Urinary bladder (tissue), 4 donors: ENCODE results near the gene PXDN. TPM values are rescaled to one million over a fixed set of nuclear protein-coding genes. Genes with fewer than 3 reads are reported as not detected.

Experiments
- DNase-seq: peaks from one replicate; pipeline ENCODE4 v3.0.0-alpha.2; 2015; ENCODE audit errors: extremely low spot score
- H3K27ac ChIP-seq: one replicate; pipeline ENCODE4 v1.5.1; 2013; ENCODE audit warnings: low read depth, mild to moderate bottlenecking, moderate library complexity
- H3K36me3 ChIP-seq: one replicate; pipeline ENCODE4 v1.6.1; 2013; ENCODE audit warnings: mild to moderate bottlenecking, moderate library complexity; ENCODE audit not compliant: insufficient read depth
- H3K4me1 ChIP-seq: one replicate; pipeline ENCODE4 v1.6.1; 2013; ENCODE audit warnings: mild to moderate bottlenecking, moderate library complexity; ENCODE audit not compliant: insufficient read depth
- H3K4me3 ChIP-seq: one replicate; pipeline ENCODE4 v1.5.1; 2013; ENCODE audit warnings: low read depth, low read length
- whole genome bisulfite sequencing: extraction: QIAGEN DNeasy Blood & Tissue Kit; methylation state at CpG from one replicate; pipeline ENCODE4 v1.1.7; 2013; 5-methylcytosine and 5-hydroxymethylcytosine counted together
- polyA plus RNA-seq: library from polyadenylated mRNA; stranded (reverse); fragments of 200-250 nt; gene quantifications from one replicate; pipeline ENCODE4 v1.2.3, GENCODE V29; 2013
- total RNA-seq: library from RNA; depleted of rRNA; stranded (reverse); fragments of >200 nt; gene quantifications from one replicate; pipeline ENCODE4 v1.2.3, GENCODE V29; 2014
- donor health status: healthy with polysubstance abuse.
- donor health status: healthy.

PXDN gene
- total and polyA plus RNA-seq, 2 donors = 77.8 to 256 TPM

DNA sequence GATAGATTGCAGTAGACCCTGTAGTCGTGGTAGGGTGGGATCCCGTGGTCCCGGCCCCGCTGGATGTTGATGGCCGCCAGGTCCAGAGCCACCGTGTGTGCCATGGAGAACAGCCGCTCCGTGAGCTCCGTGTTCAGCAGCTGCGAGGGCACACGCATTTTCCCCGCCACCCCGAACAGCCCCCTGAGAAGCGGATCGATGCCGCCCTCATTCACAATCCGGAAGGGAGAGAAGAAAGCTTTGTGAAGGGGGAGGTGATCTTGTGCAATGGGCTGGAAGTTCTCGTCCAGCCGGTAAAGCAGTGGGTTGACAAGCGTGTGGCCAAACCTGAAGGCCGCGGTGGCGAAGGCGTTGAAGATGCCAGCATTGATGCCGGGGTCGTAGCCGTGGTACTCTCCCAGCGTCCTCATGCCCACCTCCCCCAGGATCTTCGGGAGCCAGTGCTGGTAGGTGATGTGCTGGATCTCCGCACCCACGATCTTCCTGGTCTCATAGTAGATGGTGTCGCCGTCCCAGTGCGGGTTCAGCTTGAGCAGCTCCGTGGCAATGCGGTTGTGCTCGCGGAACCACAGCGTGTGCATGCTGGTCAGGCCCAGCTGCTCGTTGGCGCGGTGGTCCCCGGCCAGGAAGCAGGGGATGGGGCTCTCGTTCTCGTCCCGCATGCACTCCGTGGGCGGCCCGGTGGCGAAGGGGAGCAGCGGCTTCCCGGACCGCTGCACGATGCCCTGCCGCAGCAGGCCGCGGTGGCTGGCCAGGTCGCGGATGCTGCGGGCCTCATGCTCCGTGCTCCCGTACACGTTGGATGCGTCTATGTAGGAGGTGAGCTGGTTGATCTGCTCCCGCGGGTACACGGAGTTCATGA, 95.8 kb downstream of the PXDN start:
- H3K27ac ChIP-seq = no peak overlapping the region
- H3K4me1 ChIP-seq = no peaks in the 10 kb centered on the region
- WGBS = 97% methylated on average over 67 of the region's 67 CpGs
- H3K36me3 ChIP-seq = no peaks in the 10 kb centered on the region
- H3K4me3 ChIP-seq = no peak overlapping the region
- no peak for DNase-seq

DNA sequence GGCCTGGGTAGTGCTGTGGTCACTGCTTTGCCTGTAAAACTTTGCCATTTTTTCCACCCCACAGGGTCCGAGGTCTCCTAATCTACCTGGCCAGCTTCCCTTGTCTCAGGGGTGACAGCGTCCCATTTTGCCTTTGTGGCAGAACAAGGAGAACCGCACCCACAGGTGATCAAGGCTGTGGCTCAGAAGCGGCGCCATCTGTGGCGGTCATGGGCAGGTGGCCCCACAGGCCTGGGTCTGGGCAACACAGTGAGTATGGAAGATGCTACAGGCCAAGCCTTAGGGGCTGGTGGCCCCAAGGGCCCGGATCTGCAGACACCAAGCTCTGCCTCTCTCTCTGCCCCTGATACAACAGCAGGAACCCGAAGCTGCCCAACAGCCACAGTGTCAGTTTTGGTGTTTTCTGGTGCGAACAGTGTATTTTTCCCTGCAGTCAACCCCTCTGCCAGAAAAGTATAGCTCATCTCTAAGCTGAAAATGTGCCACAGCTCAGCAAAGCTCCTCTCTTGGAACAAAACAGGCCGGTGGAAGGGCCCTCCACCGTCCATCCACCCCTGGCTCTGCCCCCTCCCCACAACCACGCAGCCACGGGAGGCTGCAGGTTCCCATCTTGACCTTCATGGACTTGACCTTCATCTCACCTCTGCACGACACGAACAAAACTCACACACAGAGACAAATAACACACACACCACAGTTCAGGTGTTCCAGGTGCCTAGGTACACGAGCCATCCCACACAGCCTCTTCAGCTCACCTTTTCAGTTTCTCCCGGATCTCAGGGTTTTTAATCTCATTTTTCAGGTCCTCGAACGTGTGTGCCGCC, 96.7 kb downstream of the PXDN start:
- no peaks in the 10 kb centered on the region for H3K4me1 ChIP-seq
- no peak overlapping the region for H3K27ac ChIP-seq
- no peak overlapping the region for H3K4me3 ChIP-seq
- no peak for DNase-seq
- no peaks in the 10 kb centered on the region for H3K36me3 ChIP-seq
- 94% methylated on average over 20 of the region's 20 CpGs for WGBS

DNA sequence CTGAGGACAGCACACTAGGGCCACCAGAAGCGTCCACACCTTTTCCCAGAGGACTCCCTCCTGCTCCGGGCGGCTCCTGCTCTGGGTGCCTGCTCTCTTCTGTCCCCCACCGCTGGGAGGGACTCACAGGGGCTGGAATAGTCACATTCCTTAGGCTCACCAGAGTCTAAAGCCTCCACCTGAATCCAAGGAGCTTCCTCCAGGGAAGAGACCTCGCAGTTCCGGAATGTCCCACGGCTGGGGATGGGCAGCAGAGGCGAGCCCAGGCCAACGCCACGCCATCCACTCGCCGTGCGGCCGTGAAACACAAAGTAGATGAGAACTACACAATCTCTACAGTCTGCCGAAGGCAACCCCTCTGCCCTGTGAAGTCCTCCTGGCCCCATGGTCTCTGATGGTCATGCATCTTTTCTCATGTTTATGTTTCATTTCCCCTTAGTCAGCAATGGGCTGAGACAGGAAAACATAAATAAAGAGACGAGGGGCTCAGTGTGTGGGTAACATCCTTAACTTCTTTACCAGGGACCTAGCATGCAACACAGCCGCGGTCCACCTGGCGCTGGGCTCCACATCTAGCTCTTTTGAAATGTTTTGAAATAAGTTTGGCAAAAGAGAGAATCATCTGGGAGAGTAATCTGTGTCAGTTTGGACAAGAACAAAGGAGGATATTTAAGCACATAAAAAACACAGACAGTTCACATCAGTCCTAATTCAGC, 98.4 kb downstream of the PXDN start:
- Histone ChIP-seq H3K4me1 (no peaks in the 10 kb centered on the region), H3K36me3 (no peaks in the 10 kb centered on the region), H3K4me3 (no peak overlapping the region), H3K27ac (peak overlapping the region; percentile 65)
- no peak for DNase-seq
- 65% methylated on average over 19 of the region's 19 CpGs for WGBS

DNA sequence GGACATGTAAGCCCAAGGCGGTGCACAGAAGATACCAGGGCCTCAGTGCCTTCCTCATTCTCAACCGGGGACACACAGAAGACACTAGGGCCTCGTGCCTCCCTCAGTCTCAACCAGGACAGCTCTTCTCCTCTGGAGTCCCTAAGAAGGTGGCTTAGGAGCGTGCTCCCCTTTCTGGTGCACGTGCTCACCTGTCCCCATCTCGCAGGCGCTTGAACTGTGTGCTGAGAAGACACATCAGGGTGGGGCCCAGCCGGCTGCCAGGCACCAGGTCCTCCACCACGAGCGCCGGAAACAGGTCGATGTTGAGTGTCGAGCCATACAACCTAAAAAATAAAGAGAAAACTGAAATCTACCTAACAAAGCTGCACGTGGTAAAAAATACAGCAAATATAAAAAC, 99.9 kb downstream of the PXDN start:
- no peaks in the 10 kb centered on the region for H3K4me1 ChIP-seq
- H3K27ac ChIP-seq = no peak overlapping the region
- H3K36me3 ChIP-seq = no peaks in the 10 kb centered on the region
- no peak overlapping the region for H3K4me3 ChIP-seq
- no peak for DNase-seq
- WGBS = 97% methylated on average over 14 of the region's 14 CpGs

DNA sequence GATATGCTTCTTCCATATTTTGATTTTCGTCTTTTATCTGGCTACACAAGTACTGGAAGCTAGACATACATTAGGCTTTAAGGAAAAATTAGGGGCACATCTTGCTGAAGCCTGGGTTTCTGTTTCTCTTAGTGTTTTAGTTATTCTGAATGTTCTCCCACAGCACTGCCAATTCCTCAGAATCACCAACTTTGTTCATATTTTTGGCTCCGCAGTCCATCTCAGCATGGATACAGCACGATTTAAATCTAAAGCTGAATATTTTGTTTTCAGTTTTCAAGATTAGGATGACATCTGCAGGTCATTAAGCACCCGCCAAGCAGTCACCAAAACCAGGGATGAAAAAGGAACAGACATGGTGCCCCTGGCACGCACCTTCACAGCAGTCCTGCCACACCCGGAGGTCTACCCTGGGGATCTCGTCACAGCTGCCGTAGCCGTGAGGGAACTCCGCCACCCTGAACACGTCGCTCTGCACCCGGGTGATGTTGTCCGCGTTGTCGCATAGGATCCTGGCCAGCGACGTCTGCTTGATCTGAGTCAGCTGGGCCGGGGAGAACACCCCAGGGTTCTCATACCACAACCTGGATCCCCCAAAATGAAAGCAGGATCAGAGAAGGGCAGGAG, 101.2 kb downstream of the PXDN start:
- Histone ChIP-seq H3K27ac (no peak overlapping the region), H3K4me1 (no peaks in the 10 kb centered on the region), H3K36me3 (no peaks in the 10 kb centered on the region), H3K4me3 (no peak overlapping the region)
- WGBS = 84% methylated on average over 19 of the region's 19 CpGs
- DNase-seq = no peak

DNA sequence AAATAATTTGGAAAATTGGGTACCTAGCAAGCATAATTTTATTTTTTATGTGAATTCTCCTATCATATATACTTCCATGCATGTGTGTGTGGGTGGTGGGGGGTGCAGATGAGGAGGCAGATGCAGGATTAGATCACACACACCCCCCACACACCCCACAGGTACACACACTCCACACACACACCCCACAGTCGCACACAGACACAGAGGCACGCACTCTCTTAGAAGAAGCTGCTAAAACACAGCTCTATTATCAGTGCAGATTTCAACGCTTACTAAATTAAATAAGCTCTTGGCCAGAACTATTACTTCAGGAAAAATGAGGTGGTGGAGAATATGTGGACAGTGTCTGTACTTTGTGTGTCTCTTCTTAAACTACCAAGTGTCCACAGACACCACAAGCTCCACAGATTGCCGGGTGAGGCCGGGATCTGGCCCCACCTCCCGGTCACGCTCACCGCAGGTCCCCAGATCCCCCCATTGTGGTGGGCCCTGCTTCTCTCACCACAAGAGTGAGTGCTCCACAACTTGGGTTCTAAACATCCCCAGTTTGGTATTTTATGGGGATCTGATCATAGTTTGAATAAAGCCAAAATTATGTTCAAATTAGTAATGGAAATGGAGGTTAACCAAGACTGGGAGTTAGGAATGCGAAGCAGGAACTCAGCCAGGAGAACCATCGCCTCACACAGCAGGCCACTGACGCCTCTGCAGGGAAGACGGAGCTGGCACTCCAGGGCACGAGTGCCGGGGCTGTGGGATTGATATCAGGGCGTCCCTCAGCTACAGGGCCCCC, 102.1 kb downstream of the PXDN start:
- Histone ChIP-seq H3K4me3 (no peak overlapping the region), H3K27ac (no peak overlapping the region)

DNA sequence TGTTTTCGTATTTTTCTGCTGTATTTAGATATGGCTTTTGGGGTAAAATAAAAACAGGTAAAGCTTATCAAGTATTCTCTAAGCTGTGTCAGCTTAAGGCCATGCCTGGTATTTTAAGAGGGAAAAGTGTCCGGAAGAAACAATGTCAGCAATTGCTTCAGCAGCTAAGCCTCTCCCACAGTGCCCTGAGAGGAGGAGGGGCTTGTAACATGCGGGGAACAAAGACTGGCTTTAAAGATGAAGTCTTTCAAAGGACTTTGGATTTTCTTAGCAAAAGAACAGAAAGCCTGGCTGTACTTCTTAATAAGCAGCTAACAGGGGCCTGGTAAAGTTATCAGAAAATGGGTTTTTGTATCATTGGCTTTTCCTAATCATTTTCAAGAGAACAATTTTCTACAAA, 102.8 kb downstream of the PXDN start:
- no peak overlapping the region for H3K27ac ChIP-seq
- no peak overlapping the region for H3K4me3 ChIP-seq
- no peaks in the 10 kb centered on the region for H3K4me1 ChIP-seq
- no peaks in the 10 kb centered on the region for H3K36me3 ChIP-seq
- 63% methylated on average over 3 of the region's 3 CpGs for WGBS
- DNase-seq = no peak

More for the DNA sequence above, 102.1 kb downstream of the PXDN start:
- Histone ChIP-seq H3K36me3 (no peaks in the 10 kb centered on the region), H3K4me1 (no peaks in the 10 kb centered on the region)
- 65% methylated on average over 15 of the region's 15 CpGs for WGBS
- no peak for DNase-seq

DNA sequence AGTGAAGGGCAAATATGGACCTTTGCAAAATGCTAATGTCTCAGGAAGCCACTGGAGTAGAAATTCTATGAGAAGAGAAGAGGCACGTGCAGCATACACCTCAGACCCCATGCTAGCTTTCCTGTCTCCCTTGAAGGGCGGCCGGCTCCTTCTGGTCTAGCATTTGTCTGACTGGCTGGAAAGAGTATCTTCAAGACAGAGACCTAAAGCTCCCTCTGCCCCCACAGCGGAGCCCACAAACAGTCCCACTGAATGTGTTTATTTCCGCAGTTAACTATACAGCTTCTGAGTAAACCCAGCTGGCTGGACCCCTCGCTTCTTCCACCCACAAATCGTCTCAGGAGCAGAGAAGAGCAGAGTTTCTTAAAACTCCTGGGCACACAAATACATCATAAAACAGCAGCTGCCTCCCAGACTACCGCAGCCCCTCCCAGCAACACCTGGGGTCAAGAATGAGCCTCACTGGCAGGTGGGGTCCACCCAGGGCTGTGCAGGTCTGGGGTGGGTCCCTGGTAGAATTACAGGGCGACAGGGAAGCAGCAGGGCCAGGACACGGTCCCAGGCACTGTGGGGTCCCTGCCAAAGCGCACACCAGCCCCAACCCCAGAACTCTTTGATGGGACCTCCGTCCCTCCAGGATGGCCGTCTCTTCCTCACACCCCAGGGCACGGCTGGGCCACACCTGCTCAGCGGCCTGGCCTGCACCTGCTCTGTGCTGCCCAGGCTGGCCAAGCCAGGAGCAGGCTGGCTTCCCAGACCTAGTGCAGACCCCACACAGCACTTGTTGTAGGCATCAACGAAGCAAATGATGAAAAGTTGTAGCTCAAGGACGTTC, 103.8 kb downstream of the PXDN start:
- H3K36me3 ChIP-seq = no peaks in the 10 kb centered on the region
- H3K27ac ChIP-seq = no peak overlapping the region
- H3K4me1 ChIP-seq = no peaks in the 10 kb centered on the region
- no peak overlapping the region for H3K4me3 ChIP-seq
- DNase-seq = no peak
- WGBS = 88% methylated on average over 17 of the region's 17 CpGs

DNA sequence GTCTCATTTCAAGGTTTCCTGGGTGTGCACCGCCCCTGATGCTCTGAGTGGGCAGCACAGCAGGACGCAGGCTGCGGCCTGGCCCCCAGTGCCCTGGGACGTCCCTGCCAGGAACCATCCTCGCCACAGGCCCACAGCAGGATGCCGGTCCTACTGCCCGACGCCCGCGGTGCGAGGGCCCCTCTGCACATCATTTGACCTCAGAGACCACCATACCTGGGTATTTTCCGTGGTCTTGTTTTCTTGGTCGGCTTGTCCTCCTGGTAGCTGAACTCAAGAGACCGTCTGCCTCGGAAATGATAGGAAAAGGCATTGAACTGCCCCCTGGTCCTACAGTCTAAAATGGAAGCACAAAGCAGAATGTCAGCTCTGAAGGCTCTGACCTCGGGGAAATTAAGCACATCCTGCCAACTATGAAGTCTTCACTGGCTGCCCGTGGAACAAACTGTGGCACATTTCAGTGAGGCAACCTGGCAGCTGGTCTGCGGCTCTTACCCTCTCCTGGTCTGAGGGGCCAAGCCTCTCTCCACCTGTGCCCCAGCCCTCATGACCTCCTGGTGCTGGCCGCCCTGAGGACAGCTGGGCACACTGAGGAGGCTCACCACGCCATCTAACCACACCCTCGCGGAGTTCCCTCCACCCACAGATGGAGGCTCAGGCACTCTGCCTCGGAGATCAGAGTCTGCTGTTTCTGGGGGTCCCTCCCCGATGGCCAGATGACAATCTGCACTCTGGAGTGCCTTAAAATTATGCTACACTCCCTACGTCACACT, 105.0 kb downstream of the PXDN start:
- no peak for DNase-seq
- Histone ChIP-seq H3K4me3 (no peak overlapping the region), H3K27ac (no peak overlapping the region), H3K36me3 (no peaks in the 10 kb centered on the region), H3K4me1 (no peaks in the 10 kb centered on the region)
- 94% methylated on average over 25 of the region's 25 CpGs for WGBS

DNA sequence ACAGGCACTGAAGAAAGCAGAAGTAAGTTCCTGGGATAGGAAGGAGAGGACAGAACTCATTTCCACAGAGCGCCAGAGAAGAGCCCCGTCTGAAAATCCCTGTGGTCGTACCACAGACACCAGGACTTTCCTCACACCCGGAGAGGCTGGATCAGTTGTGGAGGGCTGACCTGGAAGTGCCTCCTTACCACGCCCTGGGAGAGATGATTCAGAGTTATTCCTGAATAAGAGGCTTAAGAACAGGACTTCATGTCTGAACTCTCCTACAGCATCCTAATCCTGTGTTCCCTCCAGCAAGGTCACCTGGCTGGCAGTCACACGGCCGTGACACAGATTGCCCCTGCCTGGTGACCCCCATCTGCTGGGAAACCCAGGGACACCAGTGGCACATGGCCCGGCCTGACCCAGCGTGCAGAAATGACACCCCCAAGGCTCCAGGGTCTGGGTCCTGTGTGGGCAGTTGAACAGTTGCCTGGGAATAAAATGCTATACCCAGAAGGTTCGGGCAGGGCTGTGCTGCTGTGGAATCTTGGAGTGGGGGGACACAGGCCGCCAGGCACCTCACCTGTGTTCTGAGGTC, 105.9 kb downstream of the PXDN start:
- 79% methylated on average over 11 of the region's 11 CpGs for WGBS
- H3K4me3 ChIP-seq = no peak overlapping the region
- H3K4me1 ChIP-seq = no peaks in the 10 kb centered on the region
- DNase-seq = no peak
- no peak overlapping the region for H3K27ac ChIP-seq
- no peaks in the 10 kb centered on the region for H3K36me3 ChIP-seq

- Histone ChIP-seq H3K27ac (no peak overlapping the region), H3K4me1 (no peaks in the 10 kb centered on the region), H3K4me3 (no peak overlapping the region), H3K36me3 (no peaks in the 10 kb centered on the region)
- WGBS = 78% methylated on average over 13 of the region's 13 CpGs
- DNase-seq = no peak
Measured at GRCh38 chr2:1636791-1637415, 107.4 kb downstream of the PXDN start.
